HCT116 (cell line): Measurements from ENCODE around the gene NCAPG2. TPM values are rescaled to one million over a fixed set of nuclear protein-coding genes. Genes with fewer than 3 reads are reported as not detected.

Experiments used
- ATAC-seq: fragments of 200-7000 bp; cut with Tn5 transposase; 2 replicates; pipeline ENCODE4 v1.9.1; 2020; ENCODE audit warnings: mild to moderate bottlenecking, moderate library complexity
- BruUV-seq: library from RNA; stranded (reverse); fragments of 400-500 nt; replicated peaks from 2 replicates; lab custom pipeline; 2021; lab: Mats Ljungman, UMichigan
- CTCF ChIA-PET: fragments of 300-600 bp; sonication (Branson Sonifier 250); formaldehyde crosslinking; loops from one replicate; lab custom pipeline; 2021; ENCODE audit warnings: antibody characterized with exemption; lab: Charles Lee
- POLR2A ChIA-PET: fragments of 300-600, 350-600 bp; sonication (Branson Sonifier 250); formaldehyde crosslinking; loops from one replicate; lab custom pipeline; 2021; ENCODE audit warnings: antibody characterized with exemption; lab: Charles Lee
- RAD21 ChIA-PET, 2 experiments: fragments of 300-600 bp; sonication (Branson Sonifier 250); formaldehyde crosslinking; loops; one replicate each; lab custom pipeline; 2023; ENCODE audit warnings: low total read pairs in 2 of 2; ENCODE audit not compliant: uncharacterized antibody in 2 of 2, unreplicated experiment in 2 of 2, low non-redundant PET in 1 of 2; lab: Charles Lee
- DNase-seq: peaks from one replicate; pipeline ENCODE4 v3.0.0-alpha.2; 2010; ENCODE audit warnings: low read depth, low spot score
- H2AFZ ChIP-seq: fragments of 200-600 bp; shearing (Covaris generic), sonication (generic); 2 replicates; pipeline ENCODE4 v1.6.1; 2017; ENCODE audit warnings: low read depth, mixed run types, mixed read lengths, antibody characterized with exemption, low read length; ENCODE audit not compliant: poor library complexity, severe bottlenecking
- H3K27ac ChIP-seq: 2 replicates; pipeline ENCODE4 v1.5.1; 2012; ENCODE audit warnings: low read depth, low read length
- H3K27me3 ChIP-seq: fragments of 200-600 bp; sonication (generic); 2 replicates; pipeline ENCODE4 v1.6.1; 2016; ENCODE audit warnings: mixed run types, low read length, mixed read lengths; ENCODE audit not compliant: insufficient read depth
- H3K36me3 ChIP-seq, 2 experiments: fragments of 200-500 bp in 1 of 2; fragments of 200-600 bp in 1 of 2; sonication (Bioruptor generic) in 1 of 2; sonication (generic) in 1 of 2; 2 replicates each; pipeline versions ENCODE4 v1.5.1 to v1.6.1; 2014 to 2016; ENCODE audit warnings: low read length in 2 of 2, inconsistent platforms in 1 of 2, mixed read lengths in 1 of 2, mixed run types in 1 of 2; ENCODE audit not compliant: insufficient read depth in 2 of 2, control insufficient read depth in 1 of 2
- H3K4me1 ChIP-seq, 2 experiments: fragments of 200-600 bp in 1 of 2; sonication (generic) in 1 of 2; 2 replicates each; pipeline versions ENCODE4 v1.5.1 to v1.6.1; 2012 to 2017; ENCODE audit warnings: low read length in 2 of 2, inconsistent platforms in 1 of 2, mild to moderate bottlenecking in 1 of 2, mixed read lengths in 1 of 2, mixed run types in 1 of 2, moderate library complexity in 1 of 2; ENCODE audit not compliant: insufficient read depth in 2 of 2, control insufficient read depth in 1 of 2
- H3K4me2 ChIP-seq: fragments of 200-600 bp; sonication (generic); 2 replicates; pipeline ENCODE4 v1.6.1; 2017; ENCODE audit warnings: mixed run types, low read length, mixed read lengths
- H3K4me3 ChIP-seq, 2 experiments: fragments of 200-600 bp in 1 of 2; sonication (generic) in 1 of 2; replicated peaks in 1 of 2; 2 replicates each; pipeline ENCODE4 v1.5.1; 2011 to 2016; ENCODE audit warnings: low read length in 2 of 2, control low read depth in 1 of 2, low read depth in 1 of 2, mild to moderate bottlenecking in 1 of 2, mixed read lengths in 1 of 2, mixed run types in 1 of 2
- H3K79me2 ChIP-seq: fragments of 200-600 bp; sonication (generic); 2 replicates; pipeline ENCODE4 v1.6.1; 2017; ENCODE audit warnings: mild to moderate bottlenecking, mixed run types, low read length, moderate library complexity, mixed read lengths; ENCODE audit not compliant: insufficient read depth
- H3K9ac ChIP-seq: fragments of 200-600 bp; sonication (generic); 2 replicates; pipeline ENCODE4 v1.6.1; 2016; ENCODE audit warnings: low read length, mixed read lengths
- H3K9me2 ChIP-seq: fragments of 200-600 bp; sonication (generic), shearing (Covaris generic); 2 replicates; pipeline ENCODE4 v1.6.1; 2017; ENCODE audit warnings: mixed run types, mild to moderate bottlenecking, moderate library complexity; ENCODE audit not compliant: insufficient read depth
- H3K9me3 ChIP-seq, 2 experiments: fragments of 200-500 bp in 1 of 2; fragments of 200-600 bp in 1 of 2; sonication (Bioruptor generic) in 1 of 2; sonication (generic) in 1 of 2; 2 replicates each; pipeline ENCODE4 v1.6.1; 2014 to 2017; ENCODE audit warnings: low read length in 2 of 2, mixed read lengths in 2 of 2, inconsistent platforms in 1 of 2, low read depth in 1 of 2, mild to moderate bottlenecking in 1 of 2, mixed run types in 1 of 2, moderate library complexity in 1 of 2; ENCODE audit not compliant: control insufficient read depth in 1 of 2, insufficient read depth in 1 of 2
- H4K20me1 ChIP-seq: fragments of 200-600 bp; sonication (generic), shearing (Covaris generic); 2 replicates; pipeline ENCODE4 v1.6.1; 2017; ENCODE audit warnings: mixed run types, mild to moderate bottlenecking, moderate library complexity; ENCODE audit not compliant: insufficient read depth
- CEBPB ChIP-seq: IDR thresholded peaks from 2 replicates; pipeline ENCODE4 v1.6.1; 2012; ENCODE audit warnings: low read depth
- EGR1 ChIP-seq: IDR thresholded peaks from 2 replicates; pipeline ENCODE4 v1.6.1; 2012; ENCODE audit warnings: low read depth
- ELF1 ChIP-seq: IDR thresholded peaks from 2 replicates; pipeline ENCODE4 v1.6.1; 2012; ENCODE audit warnings: low read depth, borderline replicate concordance
- EZH2phosphoT487 ChIP-seq: fragments of 200-600 bp; IDR thresholded peaks from 2 replicates; pipeline ENCODE4 v1.6.1; 2018; ENCODE audit warnings: antibody characterized with exemption, borderline replicate concordance
- POLR2A ChIP-seq: IDR thresholded peaks from 2 replicates; pipeline ENCODE4 v1.7.0; 2011; ENCODE audit warnings: borderline replicate concordance; ENCODE audit not compliant: insufficient read depth, insufficient read length; ENCODE audit errors: extremely low read depth
- SP1 ChIP-seq: IDR thresholded peaks from 2 replicates; pipeline ENCODE4 v1.6.1; 2012; ENCODE audit warnings: low read depth
- SRF ChIP-seq: IDR thresholded peaks from 2 replicates; pipeline ENCODE4 v1.6.1; 2012; ENCODE audit warnings: low read depth
- YY1 ChIP-seq: IDR thresholded peaks from 2 replicates; pipeline ENCODE4 v1.6.1; 2011; ENCODE audit warnings: low read length, low read depth, moderate library complexity, mild to moderate bottlenecking; ENCODE audit not compliant: insufficient replicate concordance; ENCODE audit errors: extremely low read depth
- ZFX ChIP-seq: fragments of 450-650 bp; IDR thresholded peaks from 2 replicates; pipeline ENCODE4 v1.6.1; 2017
- intact Hi-C: fragments of 100-400 bp; cut with micrococcal nuclease; formaldehyde crosslinking; loops from 2 replicates; pipeline ENCODE4 v1.10.0; 2022
- total RNA-seq: library from RNA; stranded (reverse); gene quantifications from one replicate; pipeline ENCODE4 v1.2.1, GENCODE V29; 2021; ENCODE audit not compliant: unreplicated experiment
- TF ChIP-seq, protein P1 (sequence below): IDR thresholded peaks from 2 replicates; pipeline ENCODE4 v1.6.1; 2012; ENCODE audit warnings: low read depth
- TF ChIP-seq, protein P2 (sequence below), 3 experiments: fragments of 200-600 bp in 1 of 3; sonication (generic) in 1 of 3; IDR thresholded peaks in 2 of 3; conservative IDR thresholded peaks in 1 of 3; 2 replicates each; pipeline ENCODE4 v1.5.1; 2012 to 2017; ENCODE audit warnings: low read depth in 2 of 3, low read length in 2 of 3, antibody characterized with exemption in 1 of 3, borderline replicate concordance in 1 of 3, control low read depth in 1 of 3, mild to moderate bottlenecking in 1 of 3, mixed read lengths in 1 of 3, mixed run types in 1 of 3, moderate library complexity in 1 of 3; ENCODE audit not compliant: insufficient read depth in 1 of 3
- TF ChIP-seq, protein P3 (sequence below): IDR thresholded peaks from 2 replicates; pipeline ENCODE4 v1.6.1; 2012

NCAPG2 gene
- total RNA-seq, 1 experiment from 2014 or later = 73.1 TPM

DNA sequence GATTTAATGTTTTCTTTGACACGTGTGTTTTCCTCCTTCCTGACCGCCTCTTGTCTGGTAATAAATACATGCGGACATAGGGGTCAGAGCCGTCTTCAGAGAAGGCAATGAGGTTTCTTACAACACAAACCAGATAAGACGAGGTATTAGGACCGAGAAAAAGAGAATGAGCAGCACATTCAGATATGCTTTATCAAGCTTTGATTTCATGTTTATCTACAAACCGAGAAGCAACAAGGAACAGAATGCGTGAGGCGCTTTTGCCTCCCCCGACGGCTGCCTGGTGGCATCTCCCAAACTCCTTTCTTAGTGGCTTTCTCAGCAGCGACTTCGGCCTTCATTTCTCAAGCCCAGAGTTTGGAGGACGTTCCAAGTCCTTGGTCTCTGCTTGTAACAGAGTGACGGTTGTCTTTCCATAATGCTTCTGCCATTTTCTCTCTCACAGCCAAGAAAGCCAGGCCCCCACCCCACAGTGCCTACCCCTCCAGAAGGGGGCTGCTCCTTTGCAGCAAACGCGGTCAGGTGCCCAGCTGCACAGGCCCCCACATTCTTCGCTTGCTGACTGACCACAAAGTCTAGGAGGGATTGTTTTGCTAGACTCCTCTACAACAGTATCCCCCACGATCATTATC lies 32.6 kb upstream of the NCAPG2 start:
- BruUV-seq = no TSS peak
- Histone ChIP-seq H4K20me1 (no peaks in the 10 kb centered on the region), H3K4me3 (no peak overlapping the region), H3K9ac (no peak overlapping the region), H3K4me1 (no peaks in the 10 kb centered on the region), H3K27ac (no peak overlapping the region), H3K9me2 (no peaks in the 10 kb centered on the region), H3K9me3 (no peaks in the 10 kb centered on the region), H3K27me3 (no peaks in the 10 kb centered on the region), H3K79me2 (no peaks in the 10 kb centered on the region), H3K4me2 (no peak overlapping the region), H2AFZ (no peak overlapping the region), H3K36me3 (peaks cover 14 to 29% of the 10 kb centered on the region in 2 experiments; a peak in 3 of 4 replicates)
- intact Hi-C loops = no loop called here
- DNase-seq = no peak
- no peak for TF ChIP-seq SRF
- no peak for TF ChIP-seq ELF1
- TF ChIP-seq, protein P1, sequence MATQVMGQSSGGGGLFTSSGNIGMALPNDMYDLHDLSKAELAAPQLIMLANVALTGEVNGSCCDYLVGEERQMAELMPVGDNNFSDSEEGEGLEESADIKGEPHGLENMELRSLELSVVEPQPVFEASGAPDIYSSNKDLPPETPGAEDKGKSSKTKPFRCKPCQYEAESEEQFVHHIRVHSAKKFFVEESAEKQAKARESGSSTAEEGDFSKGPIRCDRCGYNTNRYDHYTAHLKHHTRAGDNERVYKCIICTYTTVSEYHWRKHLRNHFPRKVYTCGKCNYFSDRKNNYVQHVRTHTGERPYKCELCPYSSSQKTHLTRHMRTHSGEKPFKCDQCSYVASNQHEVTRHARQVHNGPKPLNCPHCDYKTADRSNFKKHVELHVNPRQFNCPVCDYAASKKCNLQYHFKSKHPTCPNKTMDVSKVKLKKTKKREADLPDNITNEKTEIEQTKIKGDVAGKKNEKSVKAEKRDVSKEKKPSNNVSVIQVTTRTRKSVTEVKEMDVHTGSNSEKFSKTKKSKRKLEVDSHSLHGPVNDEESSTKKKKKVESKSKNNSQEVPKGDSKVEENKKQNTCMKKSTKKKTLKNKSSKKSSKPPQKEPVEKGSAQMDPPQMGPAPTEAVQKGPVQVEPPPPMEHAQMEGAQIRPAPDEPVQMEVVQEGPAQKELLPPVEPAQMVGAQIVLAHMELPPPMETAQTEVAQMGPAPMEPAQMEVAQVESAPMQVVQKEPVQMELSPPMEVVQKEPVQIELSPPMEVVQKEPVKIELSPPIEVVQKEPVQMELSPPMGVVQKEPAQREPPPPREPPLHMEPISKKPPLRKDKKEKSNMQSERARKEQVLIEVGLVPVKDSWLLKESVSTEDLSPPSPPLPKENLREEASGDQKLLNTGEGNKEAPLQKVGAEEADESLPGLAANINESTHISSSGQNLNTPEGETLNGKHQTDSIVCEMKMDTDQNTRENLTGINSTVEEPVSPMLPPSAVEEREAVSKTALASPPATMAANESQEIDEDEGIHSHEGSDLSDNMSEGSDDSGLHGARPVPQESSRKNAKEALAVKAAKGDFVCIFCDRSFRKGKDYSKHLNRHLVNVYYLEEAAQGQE = no peak
- TF ChIP-seq ZFX = no peak
- ChIA-PET CTCF (no interaction called here), POLR2A (no interaction called here), RAD21 (no interaction called here)
- ATAC-seq = no peak

DNA sequence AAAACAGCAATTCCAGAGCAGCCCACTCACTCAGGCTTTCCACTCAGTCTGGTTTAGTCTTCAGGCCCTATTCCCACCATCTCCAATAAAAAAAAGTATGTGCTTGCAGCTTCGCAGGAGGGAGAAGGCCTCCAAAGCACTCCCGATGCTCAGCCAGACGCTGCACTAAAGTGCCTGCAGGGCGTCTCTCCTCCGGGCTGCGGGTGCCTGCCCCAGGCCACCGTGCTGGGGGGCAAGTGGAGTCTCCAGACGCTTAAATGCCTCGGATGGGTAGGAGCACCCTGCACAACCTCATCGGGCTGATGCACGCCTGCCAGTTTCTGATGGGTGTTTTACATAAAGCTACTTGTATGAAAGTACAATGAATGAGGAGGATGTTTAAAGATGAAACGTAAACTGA lies 31.3 kb upstream of the NCAPG2 start:
- intact Hi-C loops = no loop called here
- H3K79me2 ChIP-seq = no peaks in the 10 kb centered on the region
- POLR2A ChIA-PET = no interaction called here
- RAD21 ChIA-PET = no interaction called here
- no peaks in the 10 kb centered on the region for H3K27me3 ChIP-seq
- H3K9ac ChIP-seq = no peak overlapping the region
- CTCF ChIA-PET = no interaction called here
- no peaks in the 10 kb centered on the region for H3K9me2 ChIP-seq
- peaks cover 9 to 24% of the 10 kb centered on the region in 2 experiments; a peak in 3 of 4 replicates for H3K36me3 ChIP-seq
- BruUV-seq = no TSS peak
- no peak overlapping the region for H3K4me2 ChIP-seq
- no peak overlapping the region for H3K4me3 ChIP-seq
- no peak overlapping the region for H3K27ac ChIP-seq
- H3K9me3 ChIP-seq = no peaks in the 10 kb centered on the region
- H3K4me1 ChIP-seq = no peaks in the 10 kb centered on the region
- DNase-seq = no peak
- ATAC-seq = no peak
- H4K20me1 ChIP-seq = no peaks in the 10 kb centered on the region
- no peak overlapping the region for H2AFZ ChIP-seq
- no peak for TF ChIP-seq SP1
- TF ChIP-seq, protein P2, sequence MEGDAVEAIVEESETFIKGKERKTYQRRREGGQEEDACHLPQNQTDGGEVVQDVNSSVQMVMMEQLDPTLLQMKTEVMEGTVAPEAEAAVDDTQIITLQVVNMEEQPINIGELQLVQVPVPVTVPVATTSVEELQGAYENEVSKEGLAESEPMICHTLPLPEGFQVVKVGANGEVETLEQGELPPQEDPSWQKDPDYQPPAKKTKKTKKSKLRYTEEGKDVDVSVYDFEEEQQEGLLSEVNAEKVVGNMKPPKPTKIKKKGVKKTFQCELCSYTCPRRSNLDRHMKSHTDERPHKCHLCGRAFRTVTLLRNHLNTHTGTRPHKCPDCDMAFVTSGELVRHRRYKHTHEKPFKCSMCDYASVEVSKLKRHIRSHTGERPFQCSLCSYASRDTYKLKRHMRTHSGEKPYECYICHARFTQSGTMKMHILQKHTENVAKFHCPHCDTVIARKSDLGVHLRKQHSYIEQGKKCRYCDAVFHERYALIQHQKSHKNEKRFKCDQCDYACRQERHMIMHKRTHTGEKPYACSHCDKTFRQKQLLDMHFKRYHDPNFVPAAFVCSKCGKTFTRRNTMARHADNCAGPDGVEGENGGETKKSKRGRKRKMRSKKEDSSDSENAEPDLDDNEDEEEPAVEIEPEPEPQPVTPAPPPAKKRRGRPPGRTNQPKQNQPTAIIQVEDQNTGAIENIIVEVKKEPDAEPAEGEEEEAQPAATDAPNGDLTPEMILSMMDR (IDR thresholded peaks at IDR 0.05 in 2 of 3, conservative IDR thresholded peaks at IDR 0.05 in 1 of 3; ENCODE audit: borderline replicate concordance in 1 of 3, insufficient read depth in 1 of 3, low read depth in 2 of 3, low read length in 2 of 3) = no peak
- TF ChIP-seq, protein P3, sequence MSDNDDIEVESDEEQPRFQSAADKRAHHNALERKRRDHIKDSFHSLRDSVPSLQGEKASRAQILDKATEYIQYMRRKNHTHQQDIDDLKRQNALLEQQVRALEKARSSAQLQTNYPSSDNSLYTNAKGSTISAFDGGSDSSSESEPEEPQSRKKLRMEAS = no peak
- no peak for TF ChIP-seq POLR2A
- no peak for TF ChIP-seq EZH2phosphoT487
- TF ChIP-seq EGR1 = no peak
- no peak for TF ChIP-seq CEBPB
- no peak for TF ChIP-seq YY1
